Measurements from ENCODE around the gene DHDH.

DNA sequence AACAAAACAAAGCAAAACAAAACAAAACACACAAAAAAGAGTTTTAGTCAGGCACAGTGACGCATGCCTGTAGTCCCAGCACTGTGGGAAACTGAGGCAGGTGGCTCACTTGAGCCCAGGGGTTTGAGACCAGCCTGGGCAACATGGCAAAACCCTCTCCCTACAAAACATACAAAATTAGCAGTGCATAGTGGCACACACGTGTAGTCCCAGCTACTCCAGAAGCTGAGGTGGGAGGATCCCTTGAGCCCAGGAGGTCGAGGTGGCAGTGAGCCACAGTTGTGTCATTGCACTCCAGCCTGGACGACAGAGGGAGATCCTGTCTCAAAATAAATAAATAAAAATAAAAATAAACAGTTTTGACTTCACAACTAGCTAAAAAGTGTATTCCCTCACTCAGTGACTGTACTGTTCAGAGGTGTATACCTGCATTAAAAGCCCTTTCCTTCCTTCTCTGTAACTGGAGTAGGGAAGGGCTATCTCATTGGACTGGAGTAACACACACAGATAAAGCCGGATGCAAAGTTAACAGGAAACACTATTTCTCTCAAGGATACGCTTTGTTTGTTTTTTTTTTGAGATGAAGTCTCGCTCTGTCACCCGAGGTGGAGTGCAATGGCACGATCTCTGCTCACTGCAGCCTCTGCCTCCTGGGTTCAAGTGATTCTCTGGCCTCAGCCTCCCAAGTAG is 17.5 kb downstream of the DHDH start:
- TF ChIP-seq FOXP2 (optimal IDR thresholded peaks at IDR 0.05; ENCODE audit: borderline replicate concordance, extremely low read depth, extremely low read length, insufficient read depth) (no peak), POLR2AphosphoS5 (IDR thresholded peaks at IDR 0.05; ENCODE audit: low read depth, low read length) (no peak), SIN3A (IDR thresholded peaks at IDR 0.05; ENCODE audit: borderline replicate concordance, insufficient read depth, low read length) (no peak; the same call in 1 of the 2 replicates)
